Right lobe of liver (tissue), 4 donors: ENCODE measurements around the gene CTBP1.

Experiments used
- CTCF ChIP-seq, 4 donors: fragments of 200-600 bp in 3 of 4; fragments of 450-650 bp in 1 of 4; IDR thresholded peaks; one replicate each; pipeline versions ENCODE4 v1.5.1 to v1.8.0; 2016 to 2022; ENCODE audit warnings: antibody characterized with exemption in 4 of 4, mild to moderate bottlenecking in 2 of 4
- POLR2A ChIP-seq: fragments of 450-650 bp; IDR thresholded peaks from one replicate; pipeline ENCODE4 v1.6.1; 2017; ENCODE audit warnings: antibody characterized with exemption, mild to moderate bottlenecking
- donor health status: DM: no; HTN: no; CAD: no.
- donor health status: DM: no; HTN: no; CAD: no.
- donor health status: DM: no; HTN: yes; CAD: no.

- TF ChIP-seq CTCF (IDR thresholded peaks at IDR 0.05) (no peak), POLR2A (no peak)
These were observed 53.7 kb downstream of the CTBP1 start for GRCh38 chr4:1195109-1195671.
